H4 (cell line): Measurements from ENCODE around the gene TM4SF20. TPM values are rescaled to one million over a fixed set of nuclear protein-coding genes. Genes with fewer than 3 reads are reported as not detected.

Experiments
- DNase-seq: peaks from one replicate; pipeline ENCODE4 v3.0.0-alpha.2; 2015; ENCODE audit warnings: low spot score
- total RNA-seq: library from RNA; depleted of rRNA; stranded (reverse); fragments of >200 nt; shearing (Covaris generic); gene quantifications from 2 replicates; pipeline ENCODE4 v1.2.3, GENCODE V29; 2014; rRNA removed

Gene TM4SF20
- total RNA-seq, result 0.04 TPM in 1 of 2 replicates, not detected in the other

GRCh38 chr2:227379095-227379494 lies at the start of gene TM4SF20:
TM4SF20 (minus strand) TSS chr2:227379306; CDS start chr2:227379268, 38 bp downstream.
- no peak for DNase-seq

GRCh38 chr2:227428731-227429285 lies 49.7 kb upstream of the TM4SF20 start:
- DNase-seq, result no peak

- no peak for DNase-seq
Observed at GRCh38 chr2:227423656-227424499, 44.8 kb upstream of the TM4SF20 start.

GRCh38 chr2:227420087-227421052 lies 41.3 kb upstream of the TM4SF20 start:
- no peak for DNase-seq

GRCh38 chr2:227416701-227417100 lies 37.6 kb upstream of the TM4SF20 start:
- DNase-seq, result no peak

- peak; percentile 68 for DNase-seq
Observed at GRCh38 chr2:227415538-227416424, 36.7 kb upstream of the TM4SF20 start.

- peak; percentile 49 for DNase-seq
Observed at GRCh38 chr2:227414846-227415245, 35.7 kb upstream of the TM4SF20 start.

GRCh38 chr2:227413371-227413770 lies 34.3 kb upstream of the TM4SF20 start:
- no peak for DNase-seq

- no peak for DNase-seq
Observed at GRCh38 chr2:227412877-227413276, 33.8 kb upstream of the TM4SF20 start.

- no peak for DNase-seq
Observed at GRCh38 chr2:227411990-227412350, 32.9 kb upstream of the TM4SF20 start.

GRCh38 chr2:227411320-227411989 lies 32.3 kb upstream of the TM4SF20 start:
- no peak for DNase-seq

- no peak for DNase-seq
Observed at GRCh38 chr2:227410191-227410590, 31.1 kb upstream of the TM4SF20 start.

- peak; percentile 40 for DNase-seq
Observed at GRCh38 chr2:227407591-227408151, 28.6 kb upstream of the TM4SF20 start.

- DNase-seq, result peak; percentile 96
Observed at GRCh38 chr2:227406177-227407031, 27.3 kb upstream of the TM4SF20 start.

GRCh38 chr2:227404585-227405271 lies 25.6 kb upstream of the TM4SF20 start:
- no peak for DNase-seq

- DNase-seq, result no peak
Observed at GRCh38 chr2:227402959-227403358, 23.9 kb upstream of the TM4SF20 start.

GRCh38 chr2:227402321-227402720 lies 23.2 kb upstream of the TM4SF20 start:
- no peak for DNase-seq

- DNase-seq, result no peak
Observed at GRCh38 chr2:227401550-227401949, 22.4 kb upstream of the TM4SF20 start.
